Left hindlimb (tissue), 1 donor: ENCODE measurements around the gene COL23A1.

Experiments
- DNase-seq: peaks from one replicate; pipeline ENCODE4 v3.0.0-alpha.2; 2018

The COL23A1 gene

DNA sequence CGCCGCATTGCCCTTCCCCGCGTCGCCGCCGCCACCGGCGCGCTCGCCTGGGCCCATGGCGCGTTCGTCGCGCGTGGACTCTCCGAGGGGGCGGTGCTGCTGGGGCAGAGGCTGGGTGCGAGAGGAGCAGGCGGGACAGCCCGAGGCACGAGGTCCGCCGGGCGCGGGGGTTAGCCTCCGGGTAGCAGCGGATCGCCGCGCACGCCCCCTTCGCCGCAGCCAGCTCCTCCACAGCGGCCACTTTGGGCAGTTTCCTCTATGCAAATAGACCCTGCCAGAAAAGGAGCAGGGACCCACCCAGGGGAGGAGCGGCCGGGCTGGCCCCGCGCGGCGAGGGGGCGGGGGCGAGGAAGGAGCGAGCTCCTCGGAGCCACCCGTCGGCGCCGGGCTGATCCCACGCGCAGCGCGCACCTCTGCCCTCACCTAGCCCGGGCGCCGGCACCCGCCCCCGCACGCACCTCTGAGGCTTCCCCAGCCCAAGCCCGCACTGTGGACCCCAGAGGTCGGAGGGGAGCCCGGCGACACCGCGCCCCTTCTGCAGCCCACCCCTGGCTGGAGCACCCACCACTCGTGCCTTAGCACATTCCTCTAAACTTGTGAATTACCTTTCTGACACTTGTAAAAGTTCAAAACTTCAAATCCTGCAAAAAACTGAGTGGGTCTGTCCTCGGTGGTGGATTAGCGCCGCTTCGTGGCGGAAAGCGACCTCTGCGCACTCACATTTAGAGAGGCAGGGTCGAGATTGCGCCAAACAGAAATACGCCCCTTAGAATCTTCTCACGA, at the start of gene COL23A1:
Gene COL23A1, minus strand, starts transcription at position 253 of the 783 bp plus-strand sequence.
- peak; percentile 81 for DNase-seq

DNA sequence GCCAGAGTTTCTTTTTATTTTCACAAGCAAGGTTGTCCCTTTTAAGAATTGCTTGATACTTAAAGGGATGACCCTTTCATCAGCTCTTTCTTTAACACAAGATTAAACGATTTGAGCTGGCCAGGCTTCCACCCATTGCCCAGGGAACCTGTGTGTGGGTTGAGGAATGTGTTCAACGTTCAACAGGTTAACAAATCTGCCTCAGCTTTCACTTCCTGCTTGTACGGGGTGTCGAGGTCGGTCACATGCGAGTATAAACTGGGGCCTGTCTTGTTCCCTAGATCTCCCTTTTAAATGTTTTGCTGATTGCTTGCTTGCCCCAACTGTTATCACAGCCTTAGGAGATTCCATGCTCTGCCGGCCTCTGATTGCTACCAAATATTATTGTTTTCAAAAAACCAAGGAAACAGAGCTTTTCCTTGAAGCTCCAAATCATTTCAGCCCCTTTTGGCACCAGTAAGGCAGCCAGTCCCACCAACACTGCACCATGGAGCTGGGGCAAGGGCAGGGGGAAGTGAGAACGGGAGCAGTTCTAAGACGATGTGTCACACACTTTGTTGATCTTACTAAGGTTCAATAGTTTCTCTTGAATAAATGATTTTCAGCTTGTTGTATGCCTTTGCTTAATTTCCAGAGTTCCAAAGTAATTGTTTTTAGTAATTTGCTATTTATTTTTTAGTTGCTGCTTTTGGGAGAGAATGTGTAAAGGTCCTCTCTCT, 47.3 kb upstream of the COL23A1 start:
- DNase-seq: no peak

DNA sequence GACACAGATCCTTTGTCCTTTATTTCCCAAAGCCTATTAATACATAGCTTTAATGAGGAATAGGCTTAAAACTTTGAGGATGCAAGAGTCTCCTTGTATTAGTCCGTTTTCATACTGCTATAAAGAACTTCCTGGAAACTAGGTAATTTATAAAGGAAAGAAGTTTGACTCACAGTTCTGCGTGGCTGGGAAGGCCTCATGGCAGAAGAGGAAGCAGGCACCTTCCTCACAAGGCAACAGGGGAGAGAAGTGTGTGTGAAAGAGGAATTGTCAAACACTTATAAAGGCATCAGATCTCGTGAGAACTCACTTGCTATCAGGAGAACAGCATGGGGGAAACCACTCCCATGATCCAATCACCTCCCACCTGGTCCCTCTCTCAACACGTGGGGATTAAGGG, 42.1 kb upstream of the COL23A1 start:
- no peak for DNase-seq

DNA sequence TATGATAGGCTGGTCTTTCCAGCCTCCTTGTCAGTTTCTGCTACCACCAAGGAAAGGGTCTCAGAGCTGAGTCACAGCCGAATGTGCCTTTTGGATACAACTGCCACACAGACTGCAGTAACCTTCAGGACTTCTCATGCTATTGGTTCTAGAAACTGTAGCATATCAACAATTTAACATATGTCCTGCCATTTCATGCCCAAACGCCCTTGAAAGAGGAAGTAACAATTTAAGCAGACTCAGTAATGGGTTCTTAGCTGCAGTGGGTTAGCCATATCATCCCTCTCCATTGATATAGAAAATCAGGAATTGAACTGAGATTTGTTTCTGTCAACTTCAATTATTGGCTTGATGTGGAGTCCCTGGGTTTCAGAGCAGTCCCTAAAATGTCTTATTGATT, 40.8 kb upstream of the COL23A1 start:
- no peak for DNase-seq

- no peak for DNase-seq
Observed at GRCh38 chr5:178630475-178630930, 40.3 kb upstream of the COL23A1 start.

- no peak for DNase-seq
Observed at GRCh38 chr5:178627259-178627598, 37.0 kb upstream of the COL23A1 start.

DNA sequence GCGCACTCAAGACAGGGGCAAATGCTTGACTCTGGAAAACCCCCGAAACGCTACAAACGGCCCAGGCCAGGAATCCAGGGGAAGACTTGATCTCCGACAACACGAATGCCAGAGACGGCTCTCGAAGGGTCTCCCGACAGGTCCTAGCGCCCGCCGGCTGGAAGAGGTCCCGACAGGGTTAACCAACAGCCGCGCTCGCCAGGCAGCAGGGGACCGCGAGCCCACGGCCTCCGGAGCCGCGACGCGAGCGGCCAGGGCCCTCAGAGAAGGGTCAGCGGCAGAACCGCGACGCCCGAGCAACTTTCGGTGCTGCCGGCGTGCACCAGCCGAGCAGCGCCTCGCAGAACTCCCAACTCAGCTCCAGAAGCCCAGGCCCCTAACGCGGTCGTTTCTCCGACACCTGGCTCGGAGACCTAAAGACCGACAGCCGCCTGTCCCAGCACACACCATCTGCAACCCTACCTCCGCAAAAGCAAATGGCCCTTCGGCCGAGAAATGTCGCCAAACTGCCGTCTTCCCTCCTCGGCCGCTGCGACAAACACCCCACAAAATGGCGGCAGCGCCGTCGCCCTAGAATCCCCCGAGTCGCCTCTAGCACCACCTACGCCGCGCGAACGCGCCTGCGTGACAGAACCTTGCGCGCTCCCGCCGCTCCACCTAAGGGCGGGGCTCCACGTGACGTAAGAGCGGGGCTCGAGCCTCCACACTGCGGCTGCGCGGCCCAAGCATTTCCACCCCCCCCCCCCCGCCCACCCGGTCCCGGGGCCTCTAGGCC, 36.5 kb upstream of the COL23A1 start, which contains the start of gene CLK4:
Gene CLK4, minus strand, starts transcription at position 567 of the 775 bp plus-strand sequence. CDS start 3,634 bp downstream, outside the sequence.
- peak; percentile 97 for DNase-seq

DNA sequence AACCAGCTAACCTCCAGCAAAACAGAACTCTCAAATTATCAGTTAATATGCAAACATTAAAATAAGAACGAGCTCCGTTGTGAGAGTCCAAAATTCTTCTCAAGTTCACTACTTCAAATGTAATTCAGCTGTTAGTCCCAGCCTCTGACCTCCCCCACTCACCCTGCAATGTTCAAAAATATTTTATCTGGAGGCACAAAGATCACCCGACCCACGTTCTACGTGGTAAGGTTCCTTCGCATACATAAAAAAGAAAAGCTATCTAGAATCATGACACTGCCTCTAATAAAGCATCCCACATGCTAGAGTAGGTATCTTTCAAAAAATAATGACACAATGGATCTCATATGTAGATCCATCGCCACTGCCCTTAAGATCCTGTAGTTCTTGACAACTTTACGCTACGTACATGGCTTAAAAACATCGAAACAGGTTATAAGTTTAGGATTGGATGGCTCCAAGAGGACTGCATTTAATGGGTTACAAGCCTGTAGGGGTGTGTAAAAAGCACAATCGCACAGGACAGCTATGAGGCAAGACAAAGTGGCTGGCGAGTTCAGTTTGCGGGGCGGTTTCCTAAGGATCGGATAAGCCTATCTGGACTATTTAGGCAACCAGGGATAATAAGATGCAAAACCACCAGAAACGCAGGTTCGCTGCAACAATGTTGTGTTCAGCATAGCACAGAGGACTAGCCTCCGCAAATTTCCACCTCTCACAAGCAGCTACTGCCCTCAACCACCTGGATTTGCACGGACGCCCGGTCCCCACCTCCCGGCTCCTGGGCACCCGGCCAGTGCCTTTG, 35.7 kb upstream of the COL23A1 start:
- no peak for DNase-seq

DNA sequence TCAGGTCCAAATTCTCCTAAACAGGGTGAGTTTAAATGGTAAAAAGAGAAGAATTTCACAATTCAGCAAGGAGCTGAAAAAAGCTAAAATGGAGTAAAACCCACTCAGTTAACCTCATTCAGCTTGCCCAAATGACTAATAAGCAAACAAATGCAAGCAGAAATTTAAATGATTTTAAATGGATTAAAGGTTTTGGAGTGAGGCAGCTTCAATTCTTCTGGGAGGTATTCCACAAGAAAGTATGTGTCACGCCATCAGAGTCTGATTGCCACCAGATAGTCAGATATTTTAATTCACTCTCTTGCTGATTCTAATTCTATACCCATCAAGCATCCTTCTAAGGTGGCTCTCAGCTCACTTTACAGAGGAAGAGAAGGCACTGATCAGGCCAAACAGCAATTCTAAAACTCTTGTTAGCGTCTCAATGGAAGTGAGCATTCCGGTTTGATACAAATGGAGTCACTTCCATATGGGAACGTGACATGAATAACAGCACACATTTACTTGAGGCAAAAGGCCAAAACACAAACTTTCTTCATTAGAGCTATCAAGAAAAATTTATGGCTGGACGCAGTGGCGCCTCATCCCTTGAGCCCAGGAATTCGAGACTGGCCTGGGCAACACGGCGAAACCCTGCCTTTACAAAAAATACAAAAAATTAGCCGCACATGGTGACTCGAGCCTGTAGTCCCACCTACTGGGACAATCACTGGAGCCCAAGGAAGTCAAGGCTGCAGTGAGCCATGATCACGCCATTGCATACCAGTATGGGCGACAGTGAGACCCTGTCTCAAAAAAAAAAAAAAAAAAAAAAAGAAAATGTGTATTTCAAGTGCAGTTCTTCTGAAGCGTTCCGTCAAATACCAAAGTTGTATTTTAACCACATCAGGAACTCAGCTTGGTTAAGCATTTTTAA, 34.7 kb upstream of the COL23A1 start:
- DNase-seq: no peak

DNA sequence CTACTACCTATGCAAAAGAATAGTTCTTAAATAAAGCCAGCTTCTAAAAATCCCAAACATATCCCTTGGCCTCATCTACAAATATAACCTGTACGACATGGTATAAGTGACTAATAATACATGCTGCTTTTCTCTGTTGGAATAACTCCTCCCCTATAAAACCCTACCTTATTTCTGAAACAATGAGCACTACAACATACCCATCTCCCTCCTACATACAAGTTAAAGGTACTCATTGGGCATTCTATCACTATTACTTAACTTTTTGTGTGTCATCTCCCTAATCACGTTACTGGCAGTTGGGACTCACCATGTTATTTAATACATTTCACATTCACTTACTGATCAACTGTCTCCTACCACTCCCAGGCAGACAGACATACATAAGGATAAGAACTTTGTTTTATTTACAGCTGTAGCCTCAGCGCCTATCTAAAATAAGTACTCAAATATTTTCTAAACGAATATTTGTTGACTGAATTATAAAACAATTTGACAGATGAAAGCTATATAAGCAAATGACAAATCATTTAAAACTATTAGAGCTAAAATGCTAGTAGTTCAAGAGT, 32.6 kb upstream of the COL23A1 start:
- no peak for DNase-seq

DNA sequence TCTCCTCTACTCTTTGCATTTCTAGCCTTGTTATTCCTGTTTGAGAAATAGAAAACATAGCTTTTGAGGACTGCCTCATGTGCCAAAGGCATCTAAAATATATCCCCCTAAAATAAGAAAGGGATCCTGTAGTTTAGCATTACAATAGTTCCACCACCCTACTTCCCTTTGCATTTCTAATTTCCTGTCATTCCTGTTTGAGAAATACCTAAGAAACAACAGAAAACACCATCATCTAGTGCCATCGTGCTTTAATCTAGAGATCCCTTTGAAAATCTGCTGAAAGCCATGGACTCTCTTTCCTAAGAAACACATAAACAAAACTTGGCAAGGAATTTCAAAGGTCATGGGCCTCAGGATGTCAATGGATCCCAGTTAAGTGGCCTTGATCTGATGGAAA, 29.2 kb upstream of the COL23A1 start:
- DNase-seq: no peak

DNA sequence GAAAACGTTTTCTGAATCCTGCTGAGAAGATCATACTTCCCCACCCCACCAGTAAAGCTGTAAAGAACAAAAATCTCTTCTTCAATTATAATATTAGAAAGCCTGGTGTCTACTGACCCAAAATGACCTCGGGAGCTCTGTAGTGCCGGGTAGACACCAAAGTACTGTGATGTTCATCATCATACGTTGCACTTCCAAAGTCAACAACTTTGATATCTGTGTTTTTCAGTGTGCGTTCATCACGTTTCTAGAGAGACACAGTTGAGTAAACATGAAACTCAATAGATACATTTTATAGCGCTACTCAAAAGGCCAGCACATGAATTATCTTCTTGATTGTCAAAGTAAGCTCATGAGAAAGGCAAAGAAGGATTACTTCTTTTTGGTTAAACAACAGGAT, 22.1 kb upstream of the COL23A1 start:
- DNase-seq: no peak

- DNase-seq: no peak
Observed at GRCh38 chr5:178606269-178606668, 16.1 kb upstream of the COL23A1 start.

- DNase-seq: no peak
Observed at GRCh38 chr5:178605788-178606187, 15.6 kb upstream of the COL23A1 start.

GRCh38 chr5:178602752-178603151, 12.6 kb upstream of the COL23A1 start:
- no peak for DNase-seq

DNA sequence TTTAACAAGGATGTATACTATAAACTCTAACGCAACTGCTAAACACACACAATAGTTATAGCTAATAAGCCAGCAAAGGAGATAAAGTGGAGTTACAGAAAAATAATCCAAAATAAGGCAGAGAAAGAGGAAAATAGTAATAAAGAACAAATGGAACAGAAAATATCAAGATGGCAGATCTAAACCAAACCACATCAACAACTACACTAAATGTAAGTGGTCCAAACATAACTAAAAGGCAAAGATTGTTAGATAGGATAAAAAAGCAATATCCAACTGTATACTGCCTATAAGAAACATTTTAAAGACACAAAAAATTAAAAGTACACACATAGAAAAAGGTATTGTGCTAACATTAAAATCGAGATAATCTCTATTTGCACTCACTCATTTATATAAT, 5.6 kb upstream of the COL23A1 start:
- DNase-seq: no peak

GRCh38 chr5:178595150-178595549, 5.0 kb upstream of the COL23A1 start:
- DNase-seq: no peak

- DNase-seq: no peak
Observed at GRCh38 chr5:178590924-178591423, 781 bp upstream of the COL23A1 start.

- DNase-seq: peak; percentile 57
Observed at GRCh38 chr5:178589180-178590140, 733 bp downstream of the COL23A1 start.

GRCh38 chr5:178588769-178589168, 1.4 kb downstream of the COL23A1 start:
- DNase-seq: no peak
